Loucy (cell line): ENCODE measurements around the gene DNM1.

Experiments
- H2AFZ ChIP-seq: fragments of 200-600 bp; sonication (generic); 2 replicates; pipeline ENCODE4 v1.6.0; 2016; ENCODE audit warnings: antibody characterized with exemption, mild to moderate bottlenecking, low read length, moderate library complexity
- H3F3A ChIP-seq: fragments of 200-600 bp; 2 replicates; pipeline ENCODE4 v1.6.0; 2016; ENCODE audit warnings: antibody characterized with exemption, low read depth, mild to moderate bottlenecking
- H3K27me3 ChIP-seq: fragments of 200-600 bp; sonication (generic); 2 replicates; pipeline ENCODE4 v1.6.1; 2014; ENCODE audit warnings: low read length, mild to moderate bottlenecking; ENCODE audit not compliant: insufficient read depth, poor library complexity, severe bottlenecking
- H3K36me3 ChIP-seq: fragments of 200-600 bp; sonication (generic); 2 replicates; pipeline ENCODE4 v1.6.1; 2016; ENCODE audit warnings: low read length; ENCODE audit not compliant: insufficient read depth
- H3K4me1 ChIP-seq: fragments of 200-600 bp; sonication (generic); 2 replicates; pipeline ENCODE4 v1.5.1; 2014; ENCODE audit warnings: low read length, mild to moderate bottlenecking; ENCODE audit not compliant: insufficient read depth, poor library complexity, severe bottlenecking
- H3K4me2 ChIP-seq: fragments of 200-600 bp; sonication (generic); 2 replicates; pipeline ENCODE4 v1.6.0; 2014; ENCODE audit warnings: antibody characterized with exemption, low read length, low read depth, mild to moderate bottlenecking; ENCODE audit not compliant: poor library complexity, severe bottlenecking
- H3K4me3 ChIP-seq: fragments of 200-600 bp; sonication (generic); 2 replicates; pipeline ENCODE4 v1.5.1; 2014; ENCODE audit warnings: low read length, mild to moderate bottlenecking, mixed read lengths; ENCODE audit not compliant: poor library complexity, severe bottlenecking
- H3K79me2 ChIP-seq: fragments of 200-600 bp; sonication (generic); 2 replicates; pipeline ENCODE4 v1.6.1; 2014; ENCODE audit warnings: low read length; ENCODE audit not compliant: insufficient read depth
- H3K9ac ChIP-seq: fragments of 200-600 bp; sonication (generic); 2 replicates; pipeline ENCODE4 v1.6.0; 2014; ENCODE audit warnings: mild to moderate bottlenecking, low read depth, low read length, moderate library complexity; ENCODE audit not compliant: poor library complexity, severe bottlenecking
- H3K9me2 ChIP-seq: fragments of 200-600 bp; sonication (generic); replicated peaks from 2 replicates; pipeline ENCODE4 v1.6.1; 2016; ENCODE audit warnings: low read depth, low read length, mixed read lengths
- H3K9me3 ChIP-seq: fragments of 200-600 bp; sonication (generic); 2 replicates; pipeline ENCODE4 v1.6.1; 2014; ENCODE audit warnings: mild to moderate bottlenecking, antibody characterized with exemption, low read length, low read depth; ENCODE audit not compliant: insufficient read depth
- H4K20me1 ChIP-seq: fragments of 200-600 bp; sonication (generic); 2 replicates; pipeline ENCODE4 v1.6.0; 2014; ENCODE audit warnings: antibody characterized with exemption, low read length, mild to moderate bottlenecking; ENCODE audit not compliant: insufficient read depth, poor library complexity, severe bottlenecking
- CTCF ChIP-seq: fragments of 200-600 bp; sonication (generic); conservative IDR thresholded peaks from 2 replicates; pipeline ENCODE4 v1.5.1; 2014; ENCODE audit warnings: mild to moderate bottlenecking, antibody characterized with exemption, low read length
- EZH2phosphoT487 ChIP-seq: fragments of 200-600 bp; IDR thresholded peaks from 2 replicates; pipeline ENCODE4 v1.6.1; 2018; ENCODE audit warnings: antibody characterized with exemption, mild to moderate bottlenecking, moderate library complexity, borderline replicate concordance

DNM1 gene

GRCh38 chr9:128271112-128271511 lies 67.9 kb downstream of the DNM1 start:
- H3K9me3 ChIP-seq: no peaks in the 10 kb centered on the region
- no peaks in the 10 kb centered on the region for H3K9me2 ChIP-seq
- H3K36me3 ChIP-seq: no peaks in the 10 kb centered on the region
- H3F3A ChIP-seq: no peaks in the 10 kb centered on the region
- H3K4me3 ChIP-seq: no peak overlapping the region
- peak overlapping the region; percentile 9 for H3K4me2 ChIP-seq
- H4K20me1 ChIP-seq: peaks cover 14% of the 10 kb centered on the region
- TF ChIP-seq EZH2phosphoT487 (no peak), CTCF (no peak)
- H2AFZ ChIP-seq: no peak overlapping the region
- no peak overlapping the region for H3K9ac ChIP-seq
- peaks cover 18% of the 10 kb centered on the region for H3K79me2 ChIP-seq
- H3K4me1 ChIP-seq: peaks cover 25% of the 10 kb centered on the region
- no peaks in the 10 kb centered on the region for H3K27me3 ChIP-seq

GRCh38 chr9:128271512-128271911 lies 68.3 kb downstream of the DNM1 start:
- no peaks in the 10 kb centered on the region for H3K9me3 ChIP-seq
- no peak overlapping the region for H2AFZ ChIP-seq
- no peaks in the 10 kb centered on the region for H3K27me3 ChIP-seq
- TF ChIP-seq CTCF (no peak), EZH2phosphoT487 (no peak)
- peaks cover 22% of the 10 kb centered on the region for H3K79me2 ChIP-seq
- no peaks in the 10 kb centered on the region for H3F3A ChIP-seq
- H3K4me3 ChIP-seq: no peak overlapping the region
- no peaks in the 10 kb centered on the region for H3K36me3 ChIP-seq
- H4K20me1 ChIP-seq: peaks cover 14% of the 10 kb centered on the region
- H3K9ac ChIP-seq: no peak overlapping the region
- H3K4me2 ChIP-seq: peak overlapping the region; percentile 9
- H3K4me1 ChIP-seq: peaks cover 28% of the 10 kb centered on the region
- no peaks in the 10 kb centered on the region for H3K9me2 ChIP-seq

- Histone ChIP-seq H3F3A (no peaks in the 10 kb centered on the region), H3K79me2 (peaks cover 26% of the 10 kb centered on the region), H3K27me3 (no peaks in the 10 kb centered on the region), H3K9ac (peak overlapping the region; percentile 92), H3K4me2 (peak overlapping the region; percentile 100), H3K4me1 (peaks cover 33% of the 10 kb centered on the region), H3K9me2 (no peaks in the 10 kb centered on the region), H3K9me3 (no peaks in the 10 kb centered on the region), H2AFZ (no peak overlapping the region), H3K4me3 (peak overlapping the region; percentile 84), H4K20me1 (peaks cover 14% of the 10 kb centered on the region), H3K36me3 (no peaks in the 10 kb centered on the region)
- no peak for TF ChIP-seq CTCF
- TF ChIP-seq EZH2phosphoT487: no peak
Measured at GRCh38 chr9:128274245-128274644, 71.1 kb downstream of the DNM1 start.
